C4-2B (cell line): ENCODE results near the gene TTI1.

ENCODE experiments used
- H3K27ac ChIP-seq: fragments of 450-650 bp; 2 replicates; pipeline ENCODE4 v1.5.1; 2017
- ZFX ChIP-seq: fragments of 450-650 bp; IDR thresholded peaks from 2 replicates; pipeline ENCODE4 v1.6.1; 2017
- TF ChIP-seq, protein P1 (sequence below): fragments of 450-650 bp; conservative IDR thresholded peaks from 2 replicates; pipeline ENCODE4 v1.5.1; 2017; ENCODE audit warnings: mild to moderate bottlenecking

The TTI1 gene

DNA sequence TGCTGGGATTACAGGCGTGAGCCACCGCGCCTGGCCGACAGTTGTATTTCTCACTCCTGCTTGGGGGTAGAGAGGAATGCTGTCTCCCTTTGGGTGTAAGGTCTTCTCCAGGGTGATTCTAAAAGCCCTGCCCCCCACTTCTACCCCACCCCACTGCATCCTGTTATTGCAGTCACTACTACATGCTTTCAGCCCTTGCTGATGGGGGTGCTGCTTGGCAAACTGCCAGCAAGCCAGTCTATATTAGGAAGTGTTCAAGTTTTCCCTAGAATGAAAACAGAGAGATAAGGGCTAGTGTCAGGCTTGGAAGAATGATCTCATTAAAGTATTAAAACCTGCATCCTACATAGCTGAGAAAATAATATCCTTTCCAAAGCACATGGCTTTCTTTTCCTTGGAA lies 31.3 kb downstream of the TTI1 start:
- H3K27ac ChIP-seq = no peak overlapping the region

GRCh38 chr20:38001173-38001875 lies 31.9 kb downstream of the TTI1 start:
- H3K27ac ChIP-seq = no peak overlapping the region
- no peak for TF ChIP-seq ZFX
- TF ChIP-seq, protein P1, sequence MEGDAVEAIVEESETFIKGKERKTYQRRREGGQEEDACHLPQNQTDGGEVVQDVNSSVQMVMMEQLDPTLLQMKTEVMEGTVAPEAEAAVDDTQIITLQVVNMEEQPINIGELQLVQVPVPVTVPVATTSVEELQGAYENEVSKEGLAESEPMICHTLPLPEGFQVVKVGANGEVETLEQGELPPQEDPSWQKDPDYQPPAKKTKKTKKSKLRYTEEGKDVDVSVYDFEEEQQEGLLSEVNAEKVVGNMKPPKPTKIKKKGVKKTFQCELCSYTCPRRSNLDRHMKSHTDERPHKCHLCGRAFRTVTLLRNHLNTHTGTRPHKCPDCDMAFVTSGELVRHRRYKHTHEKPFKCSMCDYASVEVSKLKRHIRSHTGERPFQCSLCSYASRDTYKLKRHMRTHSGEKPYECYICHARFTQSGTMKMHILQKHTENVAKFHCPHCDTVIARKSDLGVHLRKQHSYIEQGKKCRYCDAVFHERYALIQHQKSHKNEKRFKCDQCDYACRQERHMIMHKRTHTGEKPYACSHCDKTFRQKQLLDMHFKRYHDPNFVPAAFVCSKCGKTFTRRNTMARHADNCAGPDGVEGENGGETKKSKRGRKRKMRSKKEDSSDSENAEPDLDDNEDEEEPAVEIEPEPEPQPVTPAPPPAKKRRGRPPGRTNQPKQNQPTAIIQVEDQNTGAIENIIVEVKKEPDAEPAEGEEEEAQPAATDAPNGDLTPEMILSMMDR = no peak

More for the DNA sequence above, 31.3 kb downstream of the TTI1 start:
- TF ChIP-seq ZFX = no peak
- TF ChIP-seq, protein P1 = no peak

GRCh38 chr20:38000293-38000692 lies 33.0 kb downstream of the TTI1 start:
- H3K27ac ChIP-seq = no peak overlapping the region
- TF ChIP-seq, protein P1 = no peak
- no peak for TF ChIP-seq ZFX

- TF ChIP-seq ZFX = no peak
- TF ChIP-seq, protein P1 = no peak
- H3K27ac ChIP-seq = no peak overlapping the region
These were observed 33.6 kb downstream of the TTI1 start for GRCh38 chr20:37999526-38000263.

GRCh38 chr20:37997516-37997915 lies 35.7 kb downstream of the TTI1 start:
- H3K27ac ChIP-seq = no peak overlapping the region
- no peak for TF ChIP-seq ZFX
- TF ChIP-seq, protein P1 = no peak

DNA sequence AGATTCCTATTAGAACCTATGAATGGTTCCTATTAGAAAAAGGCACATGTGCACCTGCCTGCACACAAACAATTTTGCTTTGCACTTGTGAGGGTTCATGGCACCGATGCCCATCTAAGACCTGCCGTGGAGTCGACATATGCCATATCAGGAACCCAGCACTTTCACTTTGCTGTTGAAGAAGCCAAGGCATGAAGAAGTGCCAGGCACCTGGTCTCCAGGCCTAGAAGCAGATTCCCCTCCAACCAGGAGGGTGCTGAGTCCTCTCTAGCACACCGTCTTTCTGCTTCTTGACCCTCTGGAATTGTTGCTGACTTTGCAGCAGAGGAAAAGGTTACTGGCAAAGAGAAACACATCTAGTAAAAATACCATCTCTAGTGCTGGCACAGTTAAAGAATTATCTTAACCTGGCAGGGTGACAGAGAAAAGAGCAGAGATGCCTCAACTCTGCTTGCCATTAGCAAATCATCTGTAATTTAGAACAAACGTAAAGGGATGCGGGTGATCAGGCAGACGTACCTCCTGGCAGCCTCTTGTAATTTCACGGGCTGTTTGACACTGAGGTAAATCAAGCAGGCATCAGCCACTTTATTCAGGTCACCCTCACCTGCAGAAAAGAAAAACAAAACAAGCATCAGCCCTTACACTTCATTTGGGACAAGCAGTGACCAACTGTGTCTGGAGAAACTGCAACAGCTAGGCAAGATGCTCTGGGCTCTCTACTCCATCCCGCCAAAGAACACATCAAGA lies 37.2 kb downstream of the TTI1 start:
- TF ChIP-seq, protein P1 = no peak
- TF ChIP-seq ZFX = no peak
- no peak overlapping the region for H3K27ac ChIP-seq

GRCh38 chr20:37994512-37994911 lies 38.7 kb downstream of the TTI1 start:
- no peak for TF ChIP-seq ZFX
- TF ChIP-seq, protein P1 = no peak
- no peak overlapping the region for H3K27ac ChIP-seq
